GM23338 (cell line): Measurements from ENCODE around the gene SLC13A3. TPM values are rescaled to one million over a fixed set of nuclear protein-coding genes. Genes with fewer than 3 reads are reported as not detected.

ENCODE experiments used
- ATAC-seq: fragments of 200-7000 bp; cut with Tn5 transposase; 3 replicates; pipeline ENCODE4 v1.9.1; 2020
- DNase-seq: peaks from one replicate; pipeline ENCODE4 v3.0.0-alpha.2; 2015; ENCODE audit warnings: low spot score
- H2AFZ ChIP-seq: fragments of 200-600 bp; sonication (generic); 2 replicates; pipeline ENCODE4 v1.8.0; 2016; ENCODE audit warnings: antibody characterized with exemption, mild to moderate bottlenecking, moderate library complexity
- H3F3A ChIP-seq: fragments of 200-600 bp; sonication (generic); replicated peaks from 2 replicates; pipeline ENCODE4 v1.8.0; 2017; ENCODE audit warnings: antibody characterized with exemption, mixed run types, low read depth
- H3K27ac ChIP-seq: fragments of 200-600 bp; sonication (generic); 2 replicates; pipeline ENCODE4 v1.6.1; 2016; ENCODE audit warnings: low read depth
- H3K27me3 ChIP-seq: fragments of 200-600 bp; sonication (generic); 2 replicates; pipeline ENCODE4 v1.8.0; 2016; ENCODE audit warnings: mild to moderate bottlenecking, mixed run types, moderate library complexity; ENCODE audit not compliant: insufficient read depth
- H3K36me3 ChIP-seq: fragments of 200-600 bp; sonication (generic); 2 replicates; pipeline ENCODE4 v1.8.0; 2016; ENCODE audit warnings: mild to moderate bottlenecking; ENCODE audit not compliant: insufficient read depth
- H3K4me1 ChIP-seq: fragments of 200-600 bp; sonication (generic); 2 replicates; pipeline ENCODE4 v1.8.0; 2016; ENCODE audit warnings: mild to moderate bottlenecking, moderate library complexity; ENCODE audit not compliant: insufficient read depth
- H3K4me2 ChIP-seq: fragments of 200-600 bp; sonication (generic); 2 replicates; pipeline ENCODE4 v1.7.1; 2017; ENCODE audit warnings: mixed run types
- H3K4me3 ChIP-seq: fragments of 200-600 bp; sonication (generic); 2 replicates; pipeline ENCODE4 v1.6.1; 2016; ENCODE audit warnings: mixed run types
- H3K79me2 ChIP-seq: fragments of 200-600 bp; sonication (generic); replicated peaks from 2 replicates; pipeline ENCODE4 v1.8.0; 2017; ENCODE audit warnings: mild to moderate bottlenecking; ENCODE audit not compliant: insufficient read depth
- H3K9me2 ChIP-seq: fragments of 200-600 bp; sonication (generic); 2 replicates; pipeline ENCODE4 v1.8.0; 2017; ENCODE audit not compliant: insufficient read depth
- H4K20me1 ChIP-seq: fragments of 200-600 bp; sonication (generic); replicated peaks from 2 replicates; pipeline ENCODE4 v1.8.0; 2017; ENCODE audit warnings: mild to moderate bottlenecking; ENCODE audit not compliant: insufficient read depth
- H3K27ac Mint-ChIP-seq: 2 replicates; pipeline ENCODE4 v1.8.0; 2020; ENCODE audit warnings: inconsistent platforms, mild to moderate bottlenecking, moderate library complexity, mixed read lengths
- H3K27me3 Mint-ChIP-seq: 3 replicates; pipeline ENCODE4 v1.8.0; 2022; ENCODE audit warnings: low read depth, mild to moderate bottlenecking, moderate library complexity, mixed read lengths, inconsistent platforms; ENCODE audit not compliant: insufficient read depth, poor library complexity
- H3K36me3 Mint-ChIP-seq: 3 replicates; pipeline ENCODE4 v1.8.0; 2021; ENCODE audit warnings: low read depth, mild to moderate bottlenecking, inconsistent platforms, moderate library complexity, mixed read lengths
- H3K4me1 Mint-ChIP-seq: 3 replicates; pipeline ENCODE4 v1.8.0; 2020; ENCODE audit warnings: mild to moderate bottlenecking, inconsistent platforms, mixed read lengths
- H3K4me3 Mint-ChIP-seq: 3 replicates; pipeline ENCODE4 v1.8.0; 2021; ENCODE audit warnings: moderate library complexity, mild to moderate bottlenecking, inconsistent platforms, mixed read lengths
- H3K9me3 Mint-ChIP-seq: 3 replicates; pipeline ENCODE4 v1.8.0; 2020; ENCODE audit warnings: moderate library complexity, mild to moderate bottlenecking, inconsistent platforms, mixed read lengths
- CREB1 ChIP-seq: fragments of 250-450 bp; sonication (Bioruptor Pico); IDR thresholded peaks from 2 replicates; pipeline ENCODE4 v1.5.0; 2020; ENCODE audit warnings: low read depth, mild to moderate bottlenecking, moderate library complexity
- EZH2phosphoT487 ChIP-seq: fragments of 200-600 bp; sonication (generic); IDR thresholded peaks from one replicate; pipeline ENCODE4 v1.8.1; 2018; ENCODE audit warnings: antibody characterized with exemption; ENCODE audit not compliant: unreplicated experiment
- POLR2AphosphoS5 ChIP-seq: IDR thresholded peaks from 2 replicates; pipeline ENCODE4 v1.6.1; 2016; ENCODE audit warnings: antibody characterized with exemption, low read depth
- ZNF114 ChIP-seq: fragments of 250-450 bp; sonication (Bioruptor Pico); IDR thresholded peaks from 2 replicates; pipeline ENCODE4 v1.5.0; 2020; ENCODE audit warnings: mild to moderate bottlenecking, moderate library complexity
- ZNF331 ChIP-seq: fragments of 250-450 bp; sonication (Bioruptor Pico); IDR thresholded peaks from 2 replicates; pipeline ENCODE4 v1.5.0; 2020; ENCODE audit warnings: low read depth, mild to moderate bottlenecking, moderate library complexity
- ZNF462 ChIP-seq: fragments of 250-450 bp; sonication (Bioruptor Pico); IDR thresholded peaks from 2 replicates; pipeline ENCODE4 v1.5.0; 2020; ENCODE audit warnings: mild to moderate bottlenecking, moderate library complexity
- polyA plus RNA-seq: library from polyadenylated mRNA; unstranded; fragments of >200 nt; fragmentation: Nextera tagmentation; extraction: Ambion mirVana; gene quantifications from 2 replicates; pipeline ENCODE4 v1.2.1, GENCODE V29; 2016
- total RNA-seq: library from RNA; depleted of rRNA; stranded (reverse); fragments of >200 nt; shearing (Covaris generic); gene quantifications from 2 replicates; pipeline ENCODE4 v1.2.3, GENCODE V29; 2014
- TF ChIP-seq, protein P1 (sequence below): IDR thresholded peaks from 2 replicates; pipeline ENCODE4 v1.6.1; 2016; ENCODE audit warnings: antibody characterized with exemption
- TF ChIP-seq, protein P2 (sequence below), 2 experiments: fragments of 200-600 bp in 1 of 2; sonication (generic) in 1 of 2; conservative IDR thresholded peaks; 2 replicates each; pipeline versions ENCODE4 v1.5.1 to v1.6.1; 2016 to 2017; ENCODE audit warnings: antibody characterized with exemption in 2 of 2, low read depth in 2 of 2, mild to moderate bottlenecking in 2 of 2, moderate library complexity in 1 of 2

The SLC13A3 gene
- total and polyA plus RNA-seq, 2 experiments from 2014 or later: 8.6 to 9.1 TPM

GRCh38 chr20:46642969-46643343 lies 8.3 kb downstream of the SLC13A3 start (continued):
- TF ChIP-seq ZNF462 (CRISPR knock-in tag): no peak
- no peak for TF ChIP-seq ZNF114 (CRISPR knock-in tag)
- no peak for TF ChIP-seq ZNF331
- TF ChIP-seq, protein P1, sequence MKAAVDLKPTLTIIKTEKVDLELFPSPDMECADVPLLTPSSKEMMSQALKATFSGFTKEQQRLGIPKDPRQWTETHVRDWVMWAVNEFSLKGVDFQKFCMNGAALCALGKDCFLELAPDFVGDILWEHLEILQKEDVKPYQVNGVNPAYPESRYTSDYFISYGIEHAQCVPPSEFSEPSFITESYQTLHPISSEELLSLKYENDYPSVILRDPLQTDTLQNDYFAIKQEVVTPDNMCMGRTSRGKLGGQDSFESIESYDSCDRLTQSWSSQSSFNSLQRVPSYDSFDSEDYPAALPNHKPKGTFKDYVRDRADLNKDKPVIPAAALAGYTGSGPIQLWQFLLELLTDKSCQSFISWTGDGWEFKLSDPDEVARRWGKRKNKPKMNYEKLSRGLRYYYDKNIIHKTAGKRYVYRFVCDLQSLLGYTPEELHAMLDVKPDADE: no peak
- no peak for TF ChIP-seq CREB1 (CRISPR knock-in tag)

DNA sequence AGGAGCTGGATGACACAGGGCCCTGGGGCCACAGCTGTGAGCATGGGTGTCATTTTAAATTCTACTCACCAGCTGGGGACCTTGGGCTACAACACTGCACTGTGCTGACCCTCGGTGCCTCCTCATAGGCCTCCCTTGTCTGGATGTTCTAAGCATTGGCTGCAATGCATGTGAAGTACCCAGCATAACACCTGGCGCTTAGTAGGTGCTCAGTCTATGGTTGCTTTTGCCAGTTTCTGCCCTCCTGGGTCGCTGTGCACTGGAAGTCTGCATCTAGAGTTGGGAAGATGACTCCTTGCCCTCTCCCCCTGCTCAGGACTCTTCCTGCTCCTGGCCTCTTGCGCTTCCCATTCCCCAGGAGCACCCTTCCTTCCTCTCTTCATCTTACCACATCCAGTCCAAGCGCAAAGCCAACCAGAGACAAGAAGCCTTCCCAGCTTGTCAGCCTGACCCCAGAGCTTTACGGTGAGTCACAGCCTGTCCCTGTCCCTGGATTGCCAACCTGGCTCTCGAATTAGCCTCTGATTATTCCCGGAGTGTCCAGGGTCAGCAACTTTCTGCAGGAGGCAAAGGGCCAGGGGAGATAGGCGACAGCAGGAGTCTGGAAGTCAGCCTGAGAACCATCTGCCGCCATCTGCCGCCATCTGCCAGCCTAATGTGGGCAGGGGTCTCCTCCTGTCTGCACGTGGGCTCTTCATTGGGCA lies 8.8 kb downstream of the SLC13A3 start:
- H3K4me2 ChIP-seq: no peak overlapping the region
- no peaks in the 10 kb centered on the region for H3K79me2 ChIP-seq
- H3K27ac Mint-ChIP-seq: no peak overlapping the region
- no peaks in the 10 kb centered on the region for H3K36me3 ChIP-seq
- no peak overlapping the region for H3K4me3 Mint-ChIP-seq
- no peak overlapping the region for H3K4me3 ChIP-seq
- H3K9me3 Mint-ChIP-seq: no peaks in the 10 kb centered on the region; the same call in 2 of the 3 replicates
- no peak overlapping the region for H2AFZ ChIP-seq
- H3K4me1 ChIP-seq: no peaks in the 10 kb centered on the region; the same call in 1 of the 2 replicates
- H3F3A ChIP-seq: no peaks in the 10 kb centered on the region
- no peaks in the 10 kb centered on the region for H3K9me2 ChIP-seq
- no peaks in the 10 kb centered on the region for H3K36me3 Mint-ChIP-seq
- no peak for ATAC-seq
- peaks cover 16% of the 10 kb centered on the region for H3K27me3 Mint-ChIP-seq
- no peaks in the 10 kb centered on the region; the same call in 1 of the 2 replicates for H4K20me1 ChIP-seq
- DNase-seq: no peak
- H3K4me1 Mint-ChIP-seq: peaks cover 15% of the 10 kb centered on the region
- no peak overlapping the region for H3K27ac ChIP-seq
- H3K27me3 ChIP-seq: no peaks in the 10 kb centered on the region
- TF ChIP-seq, protein P2, sequence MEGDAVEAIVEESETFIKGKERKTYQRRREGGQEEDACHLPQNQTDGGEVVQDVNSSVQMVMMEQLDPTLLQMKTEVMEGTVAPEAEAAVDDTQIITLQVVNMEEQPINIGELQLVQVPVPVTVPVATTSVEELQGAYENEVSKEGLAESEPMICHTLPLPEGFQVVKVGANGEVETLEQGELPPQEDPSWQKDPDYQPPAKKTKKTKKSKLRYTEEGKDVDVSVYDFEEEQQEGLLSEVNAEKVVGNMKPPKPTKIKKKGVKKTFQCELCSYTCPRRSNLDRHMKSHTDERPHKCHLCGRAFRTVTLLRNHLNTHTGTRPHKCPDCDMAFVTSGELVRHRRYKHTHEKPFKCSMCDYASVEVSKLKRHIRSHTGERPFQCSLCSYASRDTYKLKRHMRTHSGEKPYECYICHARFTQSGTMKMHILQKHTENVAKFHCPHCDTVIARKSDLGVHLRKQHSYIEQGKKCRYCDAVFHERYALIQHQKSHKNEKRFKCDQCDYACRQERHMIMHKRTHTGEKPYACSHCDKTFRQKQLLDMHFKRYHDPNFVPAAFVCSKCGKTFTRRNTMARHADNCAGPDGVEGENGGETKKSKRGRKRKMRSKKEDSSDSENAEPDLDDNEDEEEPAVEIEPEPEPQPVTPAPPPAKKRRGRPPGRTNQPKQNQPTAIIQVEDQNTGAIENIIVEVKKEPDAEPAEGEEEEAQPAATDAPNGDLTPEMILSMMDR (conservative IDR thresholded peaks at IDR 0.05; ENCODE audit: low read depth in 2 of 2): no peak
- no peak for TF ChIP-seq EZH2phosphoT487
- TF ChIP-seq, protein P1: no peak
- TF ChIP-seq POLR2AphosphoS5: no peak
- no peak for TF ChIP-seq CREB1 (CRISPR knock-in tag)
